Adrenal gland (tissue), 12 donors: Measurements from ENCODE around the gene RTN4IP1. TPM values are rescaled to one million over a fixed set of nuclear protein-coding genes. Genes with fewer than 3 reads are reported as not detected.
"Not testable (repeated sequence)": the region's sequence is repeated elsewhere in the genome, so short reads cannot be mapped to it uniquely, and the experiment has no call there.

Source experiments
- DNase-seq, 7 donors: peaks; one replicate each; pipeline ENCODE4 v3.0.0-alpha.2; 2019 to 2020
- H3K27ac ChIP-seq, 5 donors: fragments of 200-600 bp; sonication (generic) in 4 of 5; 1 replicate in 3 of 5; 2 replicates in 2 of 5; pipeline versions ENCODE4 v1.5.1 to v1.8.0; 2016 to 2020; ENCODE audit warnings: mild to moderate bottlenecking in 1 of 5
- H3K27me3 ChIP-seq: fragments of 200-600 bp; 2 replicates; pipeline ENCODE4 v1.8.0; 2021
- H3K36me3 ChIP-seq, 2 donors: fragments of 200-600 bp; replicated peaks in 1 of 2; 1 replicate in 1 of 2; 2 replicates in 1 of 2; pipeline versions ENCODE4 v1.5.1 to v1.8.0; 2018 to 2022
- H3K4me1 ChIP-seq, 2 donors: fragments of 200-600 bp; replicated peaks in 1 of 2; 1 replicate in 1 of 2; 2 replicates in 1 of 2; pipeline versions ENCODE4 v1.5.1 to v1.8.0; 2018 to 2021
- H3K4me3 ChIP-seq, 4 donors: fragments of 200-600 bp; sonication (generic) in 3 of 4; one replicate each; pipeline ENCODE4 v1.5.1; 2016 to 2018
- H3K9me3 ChIP-seq, 3 donors: fragments of 200-600 bp; sonication (generic) in 1 of 3; replicated peaks in 1 of 3; 1 replicate in 2 of 3; 2 replicates in 1 of 3; pipeline versions ENCODE4 v1.5.1 to v1.8.0; 2016 to 2021
- CTCF ChIP-seq, 6 experiments: fragments of 450-650 bp in 4 of 6; fragments of 200-600 bp in 2 of 6; sonication (generic) in 1 of 6; IDR thresholded peaks; 1 replicate in 5 of 6; 2 replicates in 1 of 6; pipeline versions ENCODE4 v1.5.1 to v1.8.0; 2016 to 2021; ENCODE audit warnings: antibody characterized with exemption in 6 of 6, mild to moderate bottlenecking in 2 of 6, moderate library complexity in 1 of 6
- POLR2A ChIP-seq, 2 donors: fragments of 450-650 bp; IDR thresholded peaks; one replicate each; pipeline ENCODE4 v1.6.1; 2017; ENCODE audit warnings: antibody characterized with exemption in 2 of 2, mild to moderate bottlenecking in 2 of 2, moderate library complexity in 1 of 2
- WGBS, 4 donors: extraction: QIAGEN DNeasy Blood & Tissue Kit in 2 of 4; methylation state at CpG; one replicate each; pipeline versions ENCODE4 v1.1.5 to v1.1.7; 2013 to 2017; 5-methylcytosine and 5-hydroxymethylcytosine counted together
- intact Hi-C, 2 donors: fragments of 100-400 bp; cut with DNase I; formaldehyde crosslinking; loops; one replicate each; pipeline versions ENCODE4 v1.14.1 to v1.15.0; 2022 to 2023
- polyA plus RNA-seq, 3 donors: library from polyadenylated mRNA; stranded (reverse); fragments of 200-250 nt in 2 of 3; fragments of 350-450 nt in 1 of 3; fragmentation: Illumina TruSeq in 1 of 3; extraction: RNeasy Lipid Tissue Mini Kit (QIAGEN cat#74804) in 1 of 3; gene quantifications; one replicate each; pipeline ENCODE4 v1.2.3, GENCODE V29; 2013 to 2014
- total RNA-seq, 9 donors: library from RNA; depleted of rRNA in 4 of 9; stranded (reverse); fragments of >200 nt in 4 of 9; fragments of 120-200 nt in 1 of 9; fragmentation: NEBNext Ultra II Directional in 1 of 9; extraction: Animal tissue kit (Norgen Biotek cat#: 25700) in 1 of 9; gene quantifications; one replicate each; pipeline versions ENCODE4 v1.1.0 to v1.2.4, GENCODE V29; 2013 to 2023
- donor health status: healthy with polysubstance abuse.
- donor health status: Bipolar disorder and iron deficiency.
- donor health status: DM: yes; HTN: yes; CAD: no.
- donor health status: DM: no; HTN: no; CAD: no.
- donor health status: DM: no; HTN: no; CAD: no.
- donor health status: DM: yes; HTN: yes; CAD: no.

RTN4IP1 gene
- total and polyA plus RNA-seq, 12 donors: 1.6 to 22.1 (median 7.5) TPM

GRCh38 chr6:106564476-106564875, 64.8 kb downstream of the RTN4IP1 start:
- no peak for DNase-seq
- H3K36me3 ChIP-seq: no peaks in the 10 kb centered on the region

GRCh38 chr6:106563614-106564013, 65.7 kb downstream of the RTN4IP1 start:
- Histone ChIP-seq H3K27ac (no peak overlapping the region), H3K4me3 (no peak overlapping the region), H3K4me1 (no peaks in the 10 kb centered on the region), H3K36me3 (no peaks in the 10 kb centered on the region), H3K9me3 (no peaks in the 10 kb centered on the region), H3K27me3 (no peaks in the 10 kb centered on the region)
- 40 to 65% (median 56%) methylated on average over 2 of the region's 2 CpGs for WGBS, 4 donors
- intact Hi-C loops: loop anchor here (5.0 to 10.0 kb wide), 2 partner anchors 116 to 229 kb away; no protein-coding TSS in a partner anchor
- no peak for TF ChIP-seq CTCF (IDR thresholded peaks at IDR 0.05)
- no peak for TF ChIP-seq POLR2A (IDR thresholded peaks at IDR 0.05)
- no peak for DNase-seq

More at GRCh38 chr6:106564476-106564875, 64.8 kb downstream of the RTN4IP1 start:
- H3K27me3 ChIP-seq: no peaks in the 10 kb centered on the region
- H3K27ac ChIP-seq: no peak overlapping the region
- WGBS, 4 donors: 66 to 95% (median 80%) methylated on average over 3 to 4 of the region's 4 CpGs
- intact Hi-C loops: loop anchor here (5.0 to 10.0 kb wide), 2 partner anchors 117 to 230 kb away; no protein-coding TSS in a partner anchor
- no peaks in the 10 kb centered on the region for H3K9me3 ChIP-seq
- TF ChIP-seq CTCF (IDR thresholded peaks at IDR 0.05) (no peak), POLR2A (IDR thresholded peaks at IDR 0.05) (no peak)
- H3K4me1 ChIP-seq: no peaks in the 10 kb centered on the region
- H3K4me3 ChIP-seq: no peak overlapping the region

GRCh38 chr6:106561686-106562405, 67.5 kb downstream of the RTN4IP1 start:
- DNase-seq: no peak
- H3K36me3 ChIP-seq: no peaks in the 10 kb centered on the region
- H3K4me3 ChIP-seq: no peak overlapping the region
- no peaks in the 10 kb centered on the region for H3K9me3 ChIP-seq
- TF ChIP-seq POLR2A (IDR thresholded peaks at IDR 0.05): no peak
- no peak for TF ChIP-seq CTCF (IDR thresholded peaks at IDR 0.05)
- no peaks in the 10 kb centered on the region for H3K4me1 ChIP-seq
- intact Hi-C loops: loop anchor here (5.0 to 10.0 kb wide), 2 partner anchors 115 to 227 kb away; no protein-coding TSS in a partner anchor
- no peak overlapping the region for H3K27ac ChIP-seq
- no peaks in the 10 kb centered on the region for H3K27me3 ChIP-seq
- WGBS, 4 donors: 64 to 76% (median 67%) methylated on average over 6 of the region's 6 CpGs

- no peak for DNase-seq
- TF ChIP-seq CTCF (IDR thresholded peaks at IDR 0.05): no peak
- TF ChIP-seq POLR2A (IDR thresholded peaks at IDR 0.05): no peak
- Histone ChIP-seq H3K27ac (no peak overlapping the region), H3K4me3 (no peak overlapping the region), H3K9me3 (no peaks in the 10 kb centered on the region), H3K4me1 (no peaks in the 10 kb centered on the region), H3K36me3 (no peaks in the 10 kb centered on the region), H3K27me3 (no peaks in the 10 kb centered on the region)
- intact Hi-C loops: loop anchor here (5.0 to 10.0 kb wide), 2 partner anchors 114 to 226 kb away; no protein-coding TSS in a partner anchor
- 79 to 90% (median 83%) methylated on average over 7 of the region's 7 CpGs for WGBS, 4 donors
These were observed 68.2 kb downstream of the RTN4IP1 start for GRCh38 chr6:106560996-106561685.

GRCh38 chr6:106559659-106560058, 69.6 kb downstream of the RTN4IP1 start:
- not testable (repeated sequence) for H3K4me1 ChIP-seq, H3K27me3 ChIP-seq, H3K36me3 ChIP-seq, DNase-seq, H3K27ac ChIP-seq, H3K4me3 ChIP-seq, H3K9me3 ChIP-seq
- 93 to 96% (median 94%) methylated on average over 5 of the region's 5 CpGs for whole genome bisulfite sequencing, 4 donors
- intact Hi-C loops: loop anchor here (5.0 to 10.0 kb wide), 2 partner anchors 112 to 225 kb away; no protein-coding TSS in a partner anchor
